Measurements from ENCODE around the gene IL1RAPL2.

DNA sequence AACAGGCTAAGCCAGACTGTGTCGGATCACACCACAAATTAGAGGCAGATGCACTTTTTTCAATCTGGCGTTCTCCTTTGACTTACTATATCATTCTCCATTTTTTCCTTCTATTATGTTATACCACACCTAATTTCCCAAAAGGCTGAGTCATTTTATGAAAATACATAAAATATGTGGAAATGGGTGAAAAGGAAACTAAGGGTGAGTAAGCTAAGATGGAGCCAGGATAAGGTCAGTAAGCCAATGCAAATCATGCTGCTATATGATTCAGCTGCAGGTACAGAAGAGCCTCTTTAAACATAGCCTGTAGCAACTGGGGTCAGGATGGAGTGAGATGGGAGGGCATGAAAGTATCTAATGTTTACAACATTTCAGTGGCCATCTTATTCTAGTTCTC lies 748.5 kb downstream of the IL1RAPL2 start:
- no peak for TF ChIP-seq ZNF530 (tag by site-specific recombination; IDR thresholded peaks at IDR 0.05; ENCODE audit: low read depth)
- no peak for TF ChIP-seq ZBTB21 (tag by site-specific recombination; IDR thresholded peaks at IDR 0.05)
- TF ChIP-seq ZNF521 (tag by site-specific recombination; IDR thresholded peaks at IDR 0.05) = no peak
- no peak for TF ChIP-seq ZFP41 (tag by site-specific recombination; IDR thresholded peaks at IDR 0.05; ENCODE audit: borderline replicate concordance)
- no peak for TF ChIP-seq TCF7L2 (IDR thresholded peaks at IDR 0.05; ENCODE audit: borderline replicate concordance, low read depth, low read length)
- TF ChIP-seq TRIM28 (IDR thresholded peaks at IDR 0.05; ENCODE audit: borderline replicate concordance, low read length) = no peak
- no peak for TF ChIP-seq MYNN (tag by site-specific recombination; IDR thresholded peaks at IDR 0.05; ENCODE audit: borderline replicate concordance)
- no peak for TF ChIP-seq KLF16 (tag by site-specific recombination; IDR thresholded peaks at IDR 0.05)
- TF ChIP-seq, protein P1, sequence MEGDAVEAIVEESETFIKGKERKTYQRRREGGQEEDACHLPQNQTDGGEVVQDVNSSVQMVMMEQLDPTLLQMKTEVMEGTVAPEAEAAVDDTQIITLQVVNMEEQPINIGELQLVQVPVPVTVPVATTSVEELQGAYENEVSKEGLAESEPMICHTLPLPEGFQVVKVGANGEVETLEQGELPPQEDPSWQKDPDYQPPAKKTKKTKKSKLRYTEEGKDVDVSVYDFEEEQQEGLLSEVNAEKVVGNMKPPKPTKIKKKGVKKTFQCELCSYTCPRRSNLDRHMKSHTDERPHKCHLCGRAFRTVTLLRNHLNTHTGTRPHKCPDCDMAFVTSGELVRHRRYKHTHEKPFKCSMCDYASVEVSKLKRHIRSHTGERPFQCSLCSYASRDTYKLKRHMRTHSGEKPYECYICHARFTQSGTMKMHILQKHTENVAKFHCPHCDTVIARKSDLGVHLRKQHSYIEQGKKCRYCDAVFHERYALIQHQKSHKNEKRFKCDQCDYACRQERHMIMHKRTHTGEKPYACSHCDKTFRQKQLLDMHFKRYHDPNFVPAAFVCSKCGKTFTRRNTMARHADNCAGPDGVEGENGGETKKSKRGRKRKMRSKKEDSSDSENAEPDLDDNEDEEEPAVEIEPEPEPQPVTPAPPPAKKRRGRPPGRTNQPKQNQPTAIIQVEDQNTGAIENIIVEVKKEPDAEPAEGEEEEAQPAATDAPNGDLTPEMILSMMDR (tag by site-specific recombination; IDR thresholded peaks at IDR 0.05) = no peak
- no peak for TF ChIP-seq ZNF621 (tag by site-specific recombination; IDR thresholded peaks at IDR 0.05)

All from HEK293 (cell line).